HG02840 (cell line): Measurements from ENCODE around the gene KCNQ1.

ENCODE experiments used
- ATAC-seq: cut with Tn5 transposase; IDR thresholded peaks from one replicate; pipeline ENCODE4 v1.9.1; 2021; ENCODE audit warnings: mild to moderate bottlenecking, moderate library complexity, moderate number of reproducible peaks; ENCODE audit not compliant: unreplicated experiment, low FRiP score

The KCNQ1 gene

DNA sequence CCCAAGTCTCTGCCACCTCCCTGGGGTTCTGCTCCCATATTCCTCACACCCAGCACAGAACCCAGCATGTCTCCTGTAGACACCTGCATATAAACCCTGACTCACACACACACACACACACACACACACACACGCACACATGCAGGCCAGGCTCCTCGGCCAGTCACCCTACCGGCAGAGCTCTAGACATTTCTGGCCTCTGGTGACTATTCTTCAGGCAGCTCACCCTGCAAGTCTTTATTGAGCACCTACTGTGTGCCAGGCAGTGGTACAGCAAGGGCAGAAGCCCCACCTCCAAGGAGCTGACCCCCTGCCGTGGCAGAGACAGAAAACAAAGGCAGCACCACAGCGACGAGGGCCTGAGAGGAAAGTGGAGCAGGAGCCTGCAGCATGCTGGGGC is 390.5 kb downstream of the KCNQ1 start:
- no peak for ATAC-seq

DNA sequence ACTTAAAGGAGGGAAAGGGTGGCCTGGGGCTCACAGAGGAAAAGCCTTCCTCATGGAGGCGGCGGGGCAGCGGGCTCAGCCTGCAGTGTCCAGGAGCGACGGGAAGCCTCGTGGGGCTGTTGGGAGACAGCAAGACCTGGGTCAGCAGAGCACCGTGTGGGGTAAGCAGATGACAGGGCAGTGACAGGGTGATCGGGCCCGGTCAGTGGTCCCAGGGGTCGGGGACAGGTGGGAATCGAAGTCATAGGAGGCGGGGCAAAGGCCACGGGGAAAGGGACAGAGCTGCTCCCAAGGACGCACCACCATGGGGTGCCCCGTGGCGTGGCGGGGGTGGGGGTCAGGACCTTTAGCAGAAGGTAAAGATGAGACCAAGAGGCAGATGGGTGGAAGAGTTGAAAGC is 390.9 kb downstream of the KCNQ1 start:
- no peak for ATAC-seq

DNA sequence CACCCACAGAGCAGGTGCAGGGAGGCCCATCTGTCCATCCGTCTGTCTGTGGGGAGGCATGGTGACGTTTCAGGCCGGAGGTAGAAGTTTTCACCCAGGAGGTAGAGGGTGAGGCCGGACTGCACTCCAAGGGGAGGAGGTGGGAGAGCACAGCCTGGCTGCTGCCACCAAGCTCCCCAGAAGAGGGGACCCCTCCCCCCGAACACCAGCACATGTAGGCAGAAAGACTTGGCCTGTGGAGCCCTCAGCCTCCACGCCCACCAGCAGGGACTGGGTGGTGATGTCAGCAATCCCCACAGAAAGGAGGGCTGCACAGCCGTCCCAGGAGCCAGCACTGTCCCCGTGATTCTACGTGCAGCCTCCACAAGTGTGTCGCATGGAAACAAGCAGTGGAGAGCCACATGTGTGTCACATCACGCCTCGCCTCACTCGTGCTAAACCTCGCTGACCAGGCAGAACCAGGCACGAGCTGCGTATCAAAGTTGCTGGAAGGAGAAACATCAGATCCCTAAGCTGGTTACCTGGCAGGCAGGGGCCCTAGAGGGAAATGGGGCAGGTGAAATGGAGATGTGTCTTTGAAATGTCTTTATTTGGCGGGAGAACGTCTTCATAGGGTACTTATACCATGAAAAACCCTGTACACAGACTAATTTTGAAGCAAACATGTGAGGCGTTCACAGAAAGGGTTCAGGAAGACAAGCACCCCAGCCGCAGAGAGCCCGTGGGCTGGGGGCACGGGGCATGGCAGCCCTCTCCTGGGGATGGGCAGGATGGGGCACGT is 391.7 kb downstream of the KCNQ1 start:
- no peak for ATAC-seq

DNA sequence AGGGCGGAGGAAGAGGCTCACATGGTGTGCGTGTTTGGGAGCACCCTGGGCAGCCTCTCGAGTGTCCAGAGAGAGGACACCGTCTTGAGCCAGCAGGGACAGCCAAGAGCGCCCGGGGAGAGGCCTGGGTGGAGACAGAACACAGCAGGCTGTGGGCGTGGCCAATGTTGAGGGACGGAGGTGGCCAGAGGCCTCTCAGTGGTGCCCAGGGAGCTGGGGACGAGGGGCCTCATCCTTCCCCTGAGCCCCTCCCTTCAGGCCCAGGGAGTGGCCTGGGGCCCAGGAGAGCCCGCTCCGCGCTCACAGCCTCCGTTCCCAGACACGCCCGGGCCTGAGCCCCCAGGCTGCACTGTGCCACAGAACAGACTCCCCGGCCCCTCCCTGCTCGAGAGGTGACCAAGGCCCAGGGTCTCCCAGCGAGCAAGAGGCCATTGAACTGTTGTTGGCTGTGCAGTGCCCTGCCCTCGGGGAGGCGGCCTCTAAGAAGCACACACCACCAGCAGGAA is 392.3 kb downstream of the KCNQ1 start:
- ATAC-seq: no peak

DNA sequence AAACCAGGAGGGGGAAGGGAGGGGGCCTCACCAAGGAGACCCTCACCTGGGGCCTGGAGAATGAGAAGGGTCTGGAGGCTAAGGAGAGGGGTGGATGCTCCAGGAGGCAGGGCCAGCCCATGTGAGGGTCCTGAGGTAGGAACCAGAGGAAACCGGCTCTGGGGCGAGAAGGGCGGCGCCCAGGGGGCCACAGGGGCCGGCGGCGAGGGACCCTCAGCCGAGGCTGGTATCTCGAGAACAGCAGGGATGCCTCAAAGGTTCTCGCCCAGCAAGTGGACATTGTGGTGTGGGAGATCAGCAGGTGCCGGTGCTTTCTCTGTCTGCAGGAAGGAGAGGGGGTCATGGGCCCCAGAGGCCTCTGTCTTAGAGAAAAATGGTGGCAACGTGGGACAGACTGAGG is 392.8 kb downstream of the KCNQ1 start:
- ATAC-seq: no peak

GRCh38 chr11:2838091-2838490 is 393.3 kb downstream of the KCNQ1 start:
- ATAC-seq: no peak

DNA sequence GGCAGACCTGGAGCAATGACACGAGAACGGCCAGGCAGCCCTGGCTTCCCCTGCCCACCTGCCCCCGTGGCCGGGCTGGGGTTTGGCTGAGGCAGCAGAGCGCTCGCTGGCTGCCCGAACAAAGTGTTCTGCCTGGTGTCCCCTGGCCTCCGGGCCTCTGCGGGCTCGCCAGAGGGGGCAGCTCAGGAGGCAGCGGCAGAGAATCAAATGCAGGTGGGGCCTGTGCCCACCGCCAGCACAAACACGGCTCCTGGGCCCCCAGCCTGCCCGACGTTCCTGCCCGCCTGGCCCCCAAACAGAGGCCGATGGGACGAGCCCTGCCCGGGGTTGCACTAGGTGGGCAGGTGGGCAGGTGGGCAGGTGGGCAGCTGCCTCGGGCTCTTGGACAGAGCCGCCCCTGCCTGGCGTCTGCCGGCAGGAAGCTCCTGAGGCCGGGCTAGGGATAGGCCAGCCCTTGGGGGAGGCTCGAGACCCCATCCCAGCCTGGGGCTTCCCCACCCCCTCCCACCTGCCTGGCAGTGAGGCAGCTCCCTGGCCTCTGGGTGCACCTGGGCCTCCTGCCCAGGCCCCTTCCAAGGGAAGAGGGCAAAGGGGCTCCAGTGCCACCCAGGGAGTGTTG is 394.0 kb downstream of the KCNQ1 start:
- no peak for ATAC-seq

DNA sequence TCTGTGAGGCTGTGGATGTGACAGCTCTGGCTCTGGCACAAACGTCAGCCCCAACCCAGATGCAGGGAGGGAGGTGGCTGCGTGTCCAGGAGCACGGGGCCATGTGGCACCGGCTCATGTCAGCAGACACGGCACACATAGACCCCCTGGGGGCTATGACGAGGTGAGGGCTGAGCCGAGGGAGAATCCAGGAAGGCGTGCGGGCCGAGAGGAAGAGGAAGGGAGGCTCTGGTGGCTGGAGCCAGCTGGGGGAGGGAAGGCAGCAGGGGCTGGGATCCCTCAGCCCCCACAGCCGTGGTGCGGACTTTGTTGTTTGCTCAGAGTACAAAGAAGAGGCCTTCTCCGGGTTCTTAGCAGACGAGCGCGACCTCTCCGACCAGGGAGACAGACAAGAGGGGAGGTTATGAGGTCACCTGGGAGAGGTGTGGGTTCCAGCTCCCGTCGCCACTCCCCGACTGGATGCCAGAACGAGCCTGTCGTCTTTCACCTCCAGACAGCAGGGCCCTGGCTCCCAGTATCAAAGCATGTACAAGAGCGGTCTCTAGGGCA is 394.7 kb downstream of the KCNQ1 start:
- ATAC-seq: no peak

- ATAC-seq: no peak
These were observed 396.8 kb downstream of the KCNQ1 start for GRCh38 chr11:2841411-2842190.

- ATAC-seq: no peak
These were observed 398.1 kb downstream of the KCNQ1 start for GRCh38 chr11:2842876-2843275.

DNA sequence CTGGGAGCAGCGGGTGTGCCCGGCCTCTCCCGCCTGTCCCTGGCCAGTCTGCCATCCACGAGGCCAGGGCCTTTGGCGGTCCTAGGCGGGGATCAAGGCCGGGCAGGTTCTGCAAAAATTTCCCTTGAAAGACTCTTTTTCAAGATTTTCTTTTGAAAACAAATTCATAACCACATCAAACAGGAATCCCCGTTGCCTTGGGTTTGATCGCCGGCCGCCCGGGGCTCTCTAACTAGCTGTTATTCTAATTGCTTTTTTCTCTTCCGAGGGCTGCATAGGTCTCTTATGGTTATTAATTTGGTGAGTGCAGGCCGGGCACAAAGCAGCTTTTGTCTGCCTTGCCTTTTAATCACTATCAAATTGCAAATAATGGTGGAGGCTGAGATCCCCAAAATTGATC is 398.7 kb downstream of the KCNQ1 start:
- no peak for ATAC-seq

GRCh38 chr11:2844116-2844842 is 399.5 kb downstream of the KCNQ1 start:
- ATAC-seq: no peak

GRCh38 chr11:2844996-2845395 is 400.2 kb downstream of the KCNQ1 start:
- ATAC-seq: no peak

- no peak for ATAC-seq
These were observed 401.2 kb downstream of the KCNQ1 start for GRCh38 chr11:2846056-2846455.

DNA sequence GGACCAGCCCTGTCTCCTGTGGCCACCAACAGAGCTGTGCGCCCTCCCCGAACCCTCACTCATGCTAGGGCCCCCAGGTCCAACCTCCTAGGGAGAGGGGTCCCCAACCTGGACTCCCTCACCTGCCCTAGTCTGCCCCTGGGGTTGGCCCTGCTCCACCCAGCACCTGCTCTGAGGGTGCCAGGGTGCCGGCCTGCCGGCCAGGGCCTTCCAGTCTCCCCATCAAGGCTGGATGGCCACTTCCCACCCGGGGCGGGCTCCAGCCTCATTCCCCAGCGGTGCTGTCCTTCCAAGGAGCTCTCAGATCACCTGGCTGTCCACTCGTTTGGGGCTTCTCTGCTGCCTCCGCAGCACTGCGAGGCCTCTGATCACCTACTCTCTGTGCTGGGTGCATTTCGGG is 401.7 kb downstream of the KCNQ1 start:
- ATAC-seq: no peak

DNA sequence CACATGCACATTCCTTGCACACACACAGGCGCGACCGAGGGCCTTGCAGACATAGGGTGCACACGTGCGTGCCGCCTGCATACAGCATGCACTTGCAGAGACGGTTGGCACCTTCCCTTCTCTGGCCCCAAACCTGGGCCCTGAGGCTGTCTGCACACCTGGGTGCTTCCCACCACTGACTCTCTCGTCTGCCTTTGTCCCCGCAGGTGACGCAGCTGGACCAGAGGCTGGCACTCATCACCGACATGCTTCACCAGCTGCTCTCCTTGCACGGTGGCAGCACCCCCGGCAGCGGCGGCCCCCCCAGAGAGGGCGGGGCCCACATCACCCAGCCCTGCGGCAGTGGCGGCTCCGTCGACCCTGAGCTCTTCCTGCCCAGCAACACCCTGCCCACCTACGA is 402.8 kb downstream of the KCNQ1 start:
- ATAC-seq: no peak

DNA sequence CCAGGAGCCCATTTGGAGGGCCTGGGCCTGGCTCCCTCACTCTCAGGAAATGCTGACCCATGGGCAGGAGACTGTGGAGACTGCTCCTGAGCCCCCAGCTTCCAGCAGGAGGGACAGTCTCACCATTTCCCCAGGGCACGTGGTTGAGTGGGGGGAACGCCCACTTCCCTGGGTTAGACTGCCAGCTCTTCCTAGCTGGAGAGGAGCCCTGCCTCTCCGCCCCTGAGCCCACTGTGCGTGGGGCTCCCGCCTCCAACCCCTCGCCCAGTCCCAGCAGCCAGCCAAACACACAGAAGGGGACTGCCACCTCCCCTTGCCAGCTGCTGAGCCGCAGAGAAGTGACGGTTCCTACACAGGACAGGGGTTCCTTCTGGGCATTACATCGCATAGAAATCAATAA is 403.7 kb downstream of the KCNQ1 start:
- no peak for ATAC-seq

GRCh38 chr11:2849994-2850770 is 405.4 kb downstream of the KCNQ1 start:
- no peak for ATAC-seq

- no peak for ATAC-seq
These were observed 408.6 kb downstream of the KCNQ1 start for GRCh38 chr11:2853401-2853800.
